Endodermal cell (in vitro differentiated cells): ENCODE data around the gene SIGLEC1. TPM values are rescaled to one million over a fixed set of nuclear protein-coding genes. Genes with fewer than 3 reads are reported as not detected.

Experiments used
- DNase-seq: peaks from one replicate; pipeline ENCODE4 v3.0.0-alpha.2; 2017
- H3K27ac ChIP-seq: 2 replicates; pipeline ENCODE4 v1.5.1; 2013; ENCODE audit warnings: mild to moderate bottlenecking, low read depth, low read length, moderate library complexity
- H3K27me3 ChIP-seq: 2 replicates; pipeline ENCODE4 v1.6.1; 2013; ENCODE audit warnings: mild to moderate bottlenecking, low read length, moderate library complexity; ENCODE audit not compliant: insufficient read depth, control insufficient read depth, poor library complexity, severe bottlenecking
- H3K36me3 ChIP-seq: 2 replicates; pipeline ENCODE4 v1.7.0; 2013; ENCODE audit warnings: mild to moderate bottlenecking, low read length, moderate library complexity; ENCODE audit not compliant: control insufficient read depth, insufficient read depth
- H3K4me1 ChIP-seq: one replicate; pipeline ENCODE4 v1.7.0; 2013; ENCODE audit warnings: low read length; ENCODE audit not compliant: control insufficient read depth, insufficient read depth
- H3K4me3 ChIP-seq: 2 replicates; pipeline ENCODE4 v1.5.1; 2013; ENCODE audit warnings: mild to moderate bottlenecking, low read length, moderate library complexity
- H3K9ac ChIP-seq: 2 replicates; pipeline ENCODE4 v1.6.1; 2013; ENCODE audit warnings: mild to moderate bottlenecking, low read length, moderate library complexity; ENCODE audit not compliant: poor library complexity, severe bottlenecking; ENCODE audit errors: extremely low read depth
- H3K9me3 ChIP-seq: 2 replicates; pipeline ENCODE4 v1.6.1; 2013; ENCODE audit warnings: mild to moderate bottlenecking, low read length, moderate library complexity; ENCODE audit not compliant: control insufficient read depth
- H3K27ac Mint-ChIP-seq: 2 replicates; pipeline ENCODE4 v1.8.0; 2020; ENCODE audit warnings: mixed read lengths
- H3K27me3 Mint-ChIP-seq: 2 replicates; pipeline ENCODE4 v1.8.0; 2021; ENCODE audit warnings: mild to moderate bottlenecking, mixed read lengths; ENCODE audit not compliant: insufficient read depth
- H3K36me3 Mint-ChIP-seq: 2 replicates; pipeline ENCODE4 v1.8.0; 2020; ENCODE audit warnings: low read depth, mixed read lengths
- H3K4me1 Mint-ChIP-seq: 2 replicates; pipeline ENCODE4 v1.8.0; 2020; ENCODE audit warnings: mixed read lengths
- H3K4me3 Mint-ChIP-seq: 2 replicates; pipeline ENCODE4 v1.8.0; 2020; ENCODE audit warnings: mild to moderate bottlenecking, moderate library complexity, mixed read lengths
- H3K9me3 Mint-ChIP-seq: 2 replicates; pipeline ENCODE4 v1.8.0; 2020; ENCODE audit warnings: mild to moderate bottlenecking, mixed read lengths
- WGBS, 2 experiments: methylation state at CpG; one replicate each; pipeline versions ENCODE4 v1.1.5 to v1.1.7; 2013; ENCODE audit warnings: missing lambda C conversion rate in 2 of 2, mixed read lengths in 1 of 2; ENCODE audit not compliant: insufficient coverage in 1 of 2, insufficient read length in 1 of 2; 5-methylcytosine and 5-hydroxymethylcytosine counted together
- total RNA-seq, 2 donors: library from RNA; stranded (reverse); fragmentation: NEBNext Ultra II Directional in 1 of 2; extraction: Animal tissue kit (Norgen Biotek cat#: 25700) in 1 of 2; gene quantifications; 2 replicates in 1 of 2; 3 replicates in 1 of 2; pipeline ENCODE4 v1.2.1, GENCODE V29; 2021
- TF ChIP-seq, protein P1 (sequence below): fragments of 200-600 bp; sonication (generic); conservative IDR thresholded peaks from 2 replicates; pipeline ENCODE4 v1.5.0; 2021; ENCODE audit warnings: antibody characterized with exemption, mild to moderate bottlenecking

Gene SIGLEC1
- total RNA-seq, 2 donors from 2014 or later = not detected

DNA sequence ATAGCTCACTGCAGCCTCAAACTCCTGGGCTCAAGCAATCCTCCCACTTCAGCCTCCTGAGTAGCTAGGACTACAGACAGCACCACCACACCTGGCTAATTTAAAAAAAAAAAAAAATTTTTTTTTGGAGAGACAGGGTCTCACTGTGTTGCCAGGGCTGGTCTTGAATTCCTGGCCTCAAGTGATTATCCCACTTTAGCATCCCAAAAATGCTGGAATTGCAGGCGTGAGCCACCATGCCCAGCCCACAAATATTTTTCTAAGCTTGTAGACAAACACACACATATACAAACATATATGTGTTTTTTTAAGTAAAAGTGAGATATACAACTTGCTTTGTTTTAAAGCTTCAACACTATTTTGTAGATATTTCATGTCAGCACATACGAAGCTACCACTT is 30.9 kb upstream of the SIGLEC1 start:
- TF ChIP-seq, protein P1, sequence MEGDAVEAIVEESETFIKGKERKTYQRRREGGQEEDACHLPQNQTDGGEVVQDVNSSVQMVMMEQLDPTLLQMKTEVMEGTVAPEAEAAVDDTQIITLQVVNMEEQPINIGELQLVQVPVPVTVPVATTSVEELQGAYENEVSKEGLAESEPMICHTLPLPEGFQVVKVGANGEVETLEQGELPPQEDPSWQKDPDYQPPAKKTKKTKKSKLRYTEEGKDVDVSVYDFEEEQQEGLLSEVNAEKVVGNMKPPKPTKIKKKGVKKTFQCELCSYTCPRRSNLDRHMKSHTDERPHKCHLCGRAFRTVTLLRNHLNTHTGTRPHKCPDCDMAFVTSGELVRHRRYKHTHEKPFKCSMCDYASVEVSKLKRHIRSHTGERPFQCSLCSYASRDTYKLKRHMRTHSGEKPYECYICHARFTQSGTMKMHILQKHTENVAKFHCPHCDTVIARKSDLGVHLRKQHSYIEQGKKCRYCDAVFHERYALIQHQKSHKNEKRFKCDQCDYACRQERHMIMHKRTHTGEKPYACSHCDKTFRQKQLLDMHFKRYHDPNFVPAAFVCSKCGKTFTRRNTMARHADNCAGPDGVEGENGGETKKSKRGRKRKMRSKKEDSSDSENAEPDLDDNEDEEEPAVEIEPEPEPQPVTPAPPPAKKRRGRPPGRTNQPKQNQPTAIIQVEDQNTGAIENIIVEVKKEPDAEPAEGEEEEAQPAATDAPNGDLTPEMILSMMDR = no peak
- Histone ChIP-seq H3K36me3 (no peaks in the 10 kb centered on the region), H3K27me3 (peaks cover 21% of the 10 kb centered on the region), H3K9ac (no peak overlapping the region), H3K27ac (no peak overlapping the region), H3K4me1 (peaks cover 11% of the 10 kb centered on the region), H3K9me3 (no peaks in the 10 kb centered on the region), H3K4me3 (no peak overlapping the region)
- H3K36me3 Mint-ChIP-seq = no peaks in the 10 kb centered on the region
- peaks cover 13% of the 10 kb centered on the region for H3K4me1 Mint-ChIP-seq
- no peaks in the 10 kb centered on the region for H3K9me3 Mint-ChIP-seq
- WGBS, 2 experiments = 92 to 100% methylated on average over 1 to 2 of the region's 2 CpGs
- no peak overlapping the region for H3K4me3 Mint-ChIP-seq
- H3K27me3 Mint-ChIP-seq = peaks cover 39% of the 10 kb centered on the region
- DNase-seq = no peak
- H3K27ac Mint-ChIP-seq = no peak overlapping the region

DNA sequence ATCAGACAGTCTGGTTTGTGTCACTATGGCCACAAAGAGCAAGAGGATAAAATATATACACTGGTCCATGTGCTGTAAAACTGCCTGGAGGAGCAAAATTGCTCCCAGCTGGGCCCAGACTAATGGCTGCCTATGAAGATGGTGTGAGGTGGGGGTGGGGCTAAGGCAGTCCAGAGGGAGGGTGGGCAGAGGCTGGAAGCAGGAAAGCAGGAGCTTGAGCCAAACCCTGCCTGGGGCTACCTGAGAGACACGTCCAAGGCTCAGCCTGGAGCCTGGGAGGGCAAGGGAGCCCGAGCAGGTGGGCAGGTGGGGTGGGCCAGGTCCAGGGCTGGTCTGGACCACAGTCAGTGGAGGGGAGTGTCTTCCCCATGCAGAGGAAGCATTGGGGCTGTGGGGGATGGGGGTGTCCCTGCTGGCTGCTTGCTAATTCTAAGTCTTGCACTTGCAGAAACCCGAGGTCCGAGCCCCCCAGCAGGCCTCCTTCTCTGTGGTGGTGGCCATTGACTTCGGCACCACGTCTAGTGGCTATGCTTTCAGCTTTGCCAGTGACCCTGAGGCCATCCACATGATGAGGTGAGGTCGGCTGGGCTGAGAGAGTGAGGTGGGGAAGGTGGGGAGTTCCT is 29.5 kb upstream of the SIGLEC1 start:
- Mint-ChIP-seq H3K4me1 (peaks cover 17% of the 10 kb centered on the region), H3K27me3 (peaks cover 26% of the 10 kb centered on the region), H3K4me3 (no peak overlapping the region), H3K9me3 (no peaks in the 10 kb centered on the region), H3K27ac (no peak overlapping the region), H3K36me3 (no peaks in the 10 kb centered on the region)
- peak overlapping the region; percentile 32 for H3K27ac ChIP-seq
- DNase-seq = peak; percentile 58
- peaks cover 13% of the 10 kb centered on the region for H3K4me1 ChIP-seq
- TF ChIP-seq, protein P1 = no peak
- no peaks in the 10 kb centered on the region for H3K9me3 ChIP-seq
- whole genome bisulfite sequencing, 2 experiments = 77 to 79% methylated on average over 7 of the region's 7 CpGs
- H3K27me3 ChIP-seq = peaks cover 11% of the 10 kb centered on the region
- H3K36me3 ChIP-seq = no peaks in the 10 kb centered on the region
- H3K4me3 ChIP-seq = no peak overlapping the region
- no peak overlapping the region for H3K9ac ChIP-seq

DNA sequence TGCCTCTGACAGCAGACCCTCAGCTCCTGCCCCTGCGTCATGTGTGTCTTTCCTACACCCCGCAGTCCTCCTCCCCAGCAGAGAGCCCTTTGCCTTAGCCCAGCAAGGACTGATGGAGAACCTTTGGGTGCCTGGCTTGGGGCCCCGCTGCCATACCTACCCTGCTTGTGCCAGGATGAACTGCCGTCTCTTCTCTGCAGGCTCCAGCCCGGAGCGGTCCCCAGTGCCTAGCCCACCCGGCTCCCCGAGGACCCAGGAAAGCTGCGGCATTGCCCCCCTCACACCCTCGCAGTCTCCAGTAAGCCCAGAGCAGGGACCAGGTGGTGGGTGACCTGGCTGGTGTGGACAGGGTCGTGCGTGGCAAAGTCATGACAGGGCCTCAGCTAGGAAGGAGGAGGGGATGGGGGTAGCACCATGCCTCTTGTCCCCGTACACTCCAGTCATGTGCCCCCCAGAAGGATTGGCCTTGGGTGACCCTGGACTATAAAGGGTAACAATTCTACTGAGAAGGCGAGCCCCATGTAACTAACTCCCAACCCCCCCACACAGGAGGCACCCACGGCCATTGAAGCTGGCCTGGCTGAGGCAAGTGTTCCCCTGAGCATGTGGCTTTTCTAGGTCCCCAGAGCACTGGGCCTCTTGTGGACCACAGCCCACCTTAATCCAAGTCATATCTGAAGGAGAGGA is 28.4 kb upstream of the SIGLEC1 start:
- Mint-ChIP-seq H3K4me3 (no peak overlapping the region), H3K27ac (no peak overlapping the region)

More for the DNA sequence above, 28.4 kb upstream of the SIGLEC1 start:
- TF ChIP-seq, protein P1 = no peak
- H3K4me1 ChIP-seq = peaks cover 13% of the 10 kb centered on the region
- Mint-ChIP-seq H3K4me1 (peaks cover 17% of the 10 kb centered on the region), H3K36me3 (no peaks in the 10 kb centered on the region), H3K9me3 (no peaks in the 10 kb centered on the region), H3K27me3 (peaks cover 15% of the 10 kb centered on the region)
- no peaks in the 10 kb centered on the region for H3K9me3 ChIP-seq
- H3K27me3 ChIP-seq = peaks cover 10% of the 10 kb centered on the region
- no peaks in the 10 kb centered on the region for H3K36me3 ChIP-seq
- no peak overlapping the region for H3K9ac ChIP-seq
- H3K4me3 ChIP-seq = no peak overlapping the region
- H3K27ac ChIP-seq = no peak overlapping the region
- DNase-seq = no peak
- 78 to 96% methylated on average over 3 to 15 of the region's 15 CpGs for WGBS, 2 experiments
